Gastroesophageal sphincter (tissue), 3 donors: Measurements from ENCODE around the gene LPO.

Experiments used
- EP300 ChIP-seq: sonication (generic); formaldehyde crosslinking; IDR thresholded peaks from one replicate; pipeline ENCODE4 v1.6.1; 2017; ENCODE audit warnings: antibody characterized with exemption, mild to moderate bottlenecking
- POLR2AphosphoS5 ChIP-seq: sonication (generic); formaldehyde crosslinking; IDR thresholded peaks from one replicate; pipeline ENCODE4 v1.6.1; 2017; ENCODE audit warnings: antibody characterized with exemption
- TF ChIP-seq, protein P1 (sequence below), 4 experiments: fragments of 200-600 bp in 2 of 4; fragments of 450-650 bp in 2 of 4; sonication (generic) in 1 of 4; IDR thresholded peaks; one replicate each; pipeline ENCODE4 v1.5.1; 2017 to 2019; ENCODE audit warnings: antibody characterized with exemption in 4 of 4, mild to moderate bottlenecking in 2 of 4, moderate library complexity in 2 of 4

DNA sequence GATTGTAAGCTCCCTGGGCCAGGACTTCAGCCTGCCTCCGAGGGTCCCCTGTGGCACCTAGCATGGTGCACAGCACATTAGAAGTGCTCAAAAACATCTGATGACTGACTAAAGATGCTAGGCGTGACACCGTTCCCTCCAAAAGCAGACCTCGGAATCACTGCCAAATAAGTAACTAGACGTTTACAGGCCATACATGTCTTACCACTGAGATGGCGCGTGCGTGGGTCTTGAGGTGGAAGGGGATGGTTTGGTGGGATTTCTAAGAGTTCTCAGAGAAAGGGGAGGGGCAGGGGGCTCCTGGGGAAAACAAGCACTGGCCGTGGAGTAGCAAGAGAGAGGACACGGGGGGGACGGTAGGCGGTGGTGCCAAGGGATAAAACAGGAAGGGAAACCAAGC, 29.9 kb downstream of the LPO start:
- TF ChIP-seq, protein P1, sequence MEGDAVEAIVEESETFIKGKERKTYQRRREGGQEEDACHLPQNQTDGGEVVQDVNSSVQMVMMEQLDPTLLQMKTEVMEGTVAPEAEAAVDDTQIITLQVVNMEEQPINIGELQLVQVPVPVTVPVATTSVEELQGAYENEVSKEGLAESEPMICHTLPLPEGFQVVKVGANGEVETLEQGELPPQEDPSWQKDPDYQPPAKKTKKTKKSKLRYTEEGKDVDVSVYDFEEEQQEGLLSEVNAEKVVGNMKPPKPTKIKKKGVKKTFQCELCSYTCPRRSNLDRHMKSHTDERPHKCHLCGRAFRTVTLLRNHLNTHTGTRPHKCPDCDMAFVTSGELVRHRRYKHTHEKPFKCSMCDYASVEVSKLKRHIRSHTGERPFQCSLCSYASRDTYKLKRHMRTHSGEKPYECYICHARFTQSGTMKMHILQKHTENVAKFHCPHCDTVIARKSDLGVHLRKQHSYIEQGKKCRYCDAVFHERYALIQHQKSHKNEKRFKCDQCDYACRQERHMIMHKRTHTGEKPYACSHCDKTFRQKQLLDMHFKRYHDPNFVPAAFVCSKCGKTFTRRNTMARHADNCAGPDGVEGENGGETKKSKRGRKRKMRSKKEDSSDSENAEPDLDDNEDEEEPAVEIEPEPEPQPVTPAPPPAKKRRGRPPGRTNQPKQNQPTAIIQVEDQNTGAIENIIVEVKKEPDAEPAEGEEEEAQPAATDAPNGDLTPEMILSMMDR (IDR thresholded peaks at IDR 0.05): no peak
- TF ChIP-seq POLR2AphosphoS5: no peak
- no peak for TF ChIP-seq EP300
